ENCODE measurements around the gene BTRC.
"Not testable (repeated sequence)": the region's sequence is repeated elsewhere in the genome, so short reads cannot be mapped to it uniquely, and the experiment has no call there.

BTRC gene

DNA sequence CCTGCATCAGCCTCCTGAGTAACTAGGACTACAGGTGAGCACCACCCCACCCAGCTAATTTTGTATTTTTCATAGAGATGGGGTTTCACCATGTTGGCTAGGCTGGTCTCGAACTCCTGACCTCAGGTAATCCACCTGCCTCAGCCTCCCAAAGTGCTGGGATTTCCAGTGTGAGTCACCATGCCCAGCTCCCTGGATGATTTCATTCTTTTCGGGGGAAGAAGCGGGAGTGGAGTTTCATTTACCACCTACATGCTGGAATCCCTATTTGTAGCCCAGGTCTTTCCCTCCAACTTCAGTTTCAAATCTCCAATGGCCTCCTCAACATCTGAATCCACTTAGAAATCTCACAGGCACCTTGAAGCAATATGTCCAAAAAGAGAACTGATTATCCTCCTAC lies 2.9 kb upstream of the BTRC start:
- no peak for DNase-seq

DNA sequence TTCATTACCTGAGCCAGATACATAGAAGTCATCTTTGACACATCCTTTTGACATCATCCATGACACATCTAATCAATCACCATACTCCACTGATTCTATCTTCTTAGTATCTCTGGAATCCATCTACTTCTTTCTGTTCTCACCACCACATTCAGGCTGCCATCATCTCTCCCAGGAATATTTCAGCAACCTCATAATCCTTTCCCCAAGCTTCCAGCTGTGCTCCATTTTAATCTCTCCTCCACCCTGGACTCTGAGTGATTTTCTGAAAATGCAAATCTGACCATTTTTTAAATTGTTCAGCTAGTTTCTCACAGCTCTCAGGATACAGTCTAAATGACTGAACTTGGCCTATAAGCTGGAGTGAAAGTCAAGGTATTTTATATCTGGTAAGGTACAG lies 2.5 kb upstream of the BTRC start:
- DNase-seq = no peak

DNA sequence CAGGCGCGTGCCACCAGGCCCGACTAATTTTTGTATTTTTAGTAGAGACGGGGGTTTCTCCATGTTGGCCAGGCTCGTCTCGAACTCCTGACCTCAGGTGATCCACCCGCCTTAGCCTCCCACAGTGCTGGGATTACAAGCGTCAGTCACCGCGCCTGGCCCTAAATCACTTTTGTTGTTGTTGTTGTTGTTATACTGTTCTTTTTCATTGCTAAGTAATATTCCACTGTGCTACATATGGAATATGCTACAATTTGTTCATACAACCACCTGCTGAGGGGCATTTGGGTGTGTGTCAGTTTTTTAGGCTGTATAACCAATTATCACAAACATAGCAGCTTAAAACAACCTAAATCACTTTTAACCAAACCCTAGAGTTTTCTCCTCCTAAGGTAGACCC lies 1.1 kb upstream of the BTRC start:
- DNase-seq = not testable (repeated sequence)

DNA sequence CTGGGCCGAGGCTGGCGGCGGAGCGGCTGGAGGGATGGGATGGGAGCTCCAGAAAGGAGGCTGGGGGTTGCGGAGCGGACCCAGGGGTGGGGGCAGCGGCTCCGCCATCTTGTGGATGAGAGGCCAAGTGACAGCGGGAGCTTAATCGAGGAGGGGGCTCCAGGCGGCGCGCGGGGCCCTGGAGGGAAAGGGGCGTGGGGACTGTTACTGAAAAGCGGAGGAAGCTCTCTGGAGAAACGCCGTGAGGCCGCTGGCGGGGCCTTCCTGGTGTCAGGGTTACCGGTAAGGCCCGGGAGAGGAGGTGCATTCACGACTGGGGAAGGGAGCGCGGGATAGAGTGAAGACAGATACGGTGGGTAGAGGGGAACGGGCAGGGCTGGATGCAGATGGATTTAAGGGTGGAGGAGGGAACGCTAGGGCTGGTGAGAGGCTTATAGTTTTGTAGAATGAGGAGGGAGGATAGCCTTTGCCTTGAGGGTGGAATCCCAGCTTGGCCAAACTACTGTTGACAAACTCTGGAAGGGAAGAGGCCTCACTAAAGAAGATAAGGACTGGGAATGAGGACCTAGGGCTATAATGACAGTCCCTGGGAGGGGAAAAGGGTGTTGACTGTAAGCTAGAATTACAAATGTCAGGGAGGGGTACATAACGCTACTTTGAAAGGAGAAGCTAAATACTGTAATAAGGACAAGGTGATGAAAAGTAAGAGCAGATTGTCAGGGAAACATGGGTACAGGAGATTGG lies 535 bp downstream of the BTRC start:
- no peak for DNase-seq

DNA sequence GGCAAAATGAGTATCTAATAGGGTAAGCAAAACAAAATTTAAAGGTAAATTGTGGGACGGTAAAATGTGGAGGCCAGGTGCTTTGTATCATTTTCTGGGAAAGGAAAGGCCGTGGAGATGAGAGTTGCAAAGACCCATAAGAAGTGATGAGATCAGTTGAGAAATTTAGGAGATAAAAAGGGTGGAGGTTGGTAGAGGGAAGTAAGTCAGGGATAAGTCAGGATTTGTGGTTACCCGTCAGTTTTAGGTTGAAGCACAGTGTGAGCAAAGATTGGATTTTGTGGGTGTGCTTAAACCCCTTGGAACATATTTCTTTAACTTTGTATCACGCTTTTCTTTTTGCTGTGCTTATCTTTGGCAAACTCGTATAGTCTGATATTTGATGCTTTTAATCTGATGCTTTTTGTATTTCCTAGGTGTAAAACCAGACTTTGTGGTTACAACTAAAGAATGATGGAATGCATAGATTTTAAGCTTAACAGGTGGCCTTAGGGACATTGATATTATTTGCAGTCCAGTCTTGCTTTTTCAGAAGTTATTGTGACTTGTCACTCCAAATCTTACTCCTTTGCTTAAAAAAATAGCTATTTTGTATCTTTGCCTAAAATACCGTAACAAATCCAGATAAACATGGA lies 1.2 kb downstream of the BTRC start:
- no peak for DNase-seq

DNA sequence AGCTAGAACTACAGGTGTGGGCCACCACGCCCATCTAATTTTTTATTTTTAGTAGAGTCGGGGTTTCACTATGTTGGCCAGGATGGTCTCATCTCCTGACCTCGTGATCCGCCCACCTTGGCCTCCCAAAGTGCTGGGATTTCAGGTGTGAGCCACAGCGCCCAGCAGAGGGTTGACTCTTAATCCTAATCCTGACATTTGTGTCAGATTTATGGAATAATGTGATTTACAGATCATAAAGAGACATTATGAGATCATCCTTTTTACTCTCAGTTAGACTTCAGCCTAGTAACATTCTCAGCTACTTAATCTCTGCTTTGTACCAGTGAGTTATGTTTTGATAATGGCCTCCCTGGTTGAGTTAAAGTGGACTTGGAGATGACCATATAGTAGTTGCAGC lies 2.2 kb downstream of the BTRC start:
- no peak for DNase-seq

DNA sequence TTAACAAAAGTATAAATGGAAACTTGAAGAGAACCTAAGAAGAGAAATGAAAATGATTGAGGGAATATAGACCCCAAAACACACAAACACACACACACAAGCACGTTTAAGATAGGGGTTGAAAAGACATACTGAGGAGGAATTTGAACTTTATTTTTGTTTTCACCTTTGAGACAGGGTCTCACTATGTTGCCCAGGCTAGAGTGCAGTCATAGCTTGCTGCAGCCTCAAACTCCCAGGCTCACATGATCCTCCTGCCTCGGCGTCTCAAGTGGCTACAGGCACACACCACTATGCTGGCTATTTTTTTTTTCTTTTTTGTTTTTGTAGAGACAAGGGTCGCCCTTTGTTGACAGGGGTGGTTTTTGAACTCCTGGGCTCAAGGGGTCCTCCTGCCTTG lies 4.0 kb downstream of the BTRC start:
- DNase-seq = no peak

DNA sequence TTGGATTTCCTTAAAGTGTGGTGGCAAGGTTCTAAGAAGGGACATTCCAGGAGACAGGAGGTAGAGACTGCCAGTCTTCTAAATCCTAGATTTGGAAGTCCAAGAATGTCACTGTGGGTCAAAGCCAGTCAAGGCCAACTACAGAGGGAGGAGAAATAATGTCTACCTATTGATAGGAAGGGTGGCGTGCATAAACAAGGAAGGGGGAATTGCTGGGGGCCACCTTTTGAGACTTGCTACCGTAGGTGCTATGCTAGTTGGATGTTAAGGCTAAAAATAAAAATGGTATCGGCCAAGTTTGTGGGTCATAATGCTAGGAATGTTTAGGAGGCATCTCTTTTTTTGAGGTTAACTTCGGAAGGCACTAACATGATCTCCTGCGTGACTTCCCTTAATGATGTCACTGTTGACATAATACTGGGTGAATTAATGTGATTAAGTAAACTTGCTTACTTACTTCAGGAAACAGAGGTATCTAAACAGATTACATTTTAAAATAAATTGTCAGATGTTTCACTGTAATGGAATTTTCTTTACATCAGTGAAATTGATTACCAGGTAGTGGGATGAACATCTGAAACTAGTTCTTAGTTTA lies 4.8 kb downstream of the BTRC start:
- no peak for DNase-seq

DNA sequence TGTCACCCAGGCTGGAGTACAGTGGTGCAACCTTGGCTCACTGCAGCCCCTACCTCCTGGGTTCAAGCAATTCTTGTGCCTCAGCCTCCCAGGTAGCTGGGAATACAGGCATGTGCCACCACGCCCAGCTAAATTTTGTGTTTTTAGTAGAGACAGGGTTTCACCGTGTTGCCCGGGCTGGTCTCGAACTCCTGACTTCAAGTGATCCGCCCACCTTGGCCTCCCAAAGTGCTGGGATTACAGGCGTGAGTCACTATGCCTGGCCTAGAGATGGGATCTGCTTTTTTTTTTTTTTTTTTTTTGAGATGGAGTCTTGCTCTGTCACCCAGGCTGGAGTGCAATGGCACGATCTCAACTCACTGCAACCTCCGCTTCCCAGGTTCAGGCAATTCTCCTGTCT lies 6.1 kb downstream of the BTRC start:
- DNase-seq = not testable (repeated sequence)

DNA sequence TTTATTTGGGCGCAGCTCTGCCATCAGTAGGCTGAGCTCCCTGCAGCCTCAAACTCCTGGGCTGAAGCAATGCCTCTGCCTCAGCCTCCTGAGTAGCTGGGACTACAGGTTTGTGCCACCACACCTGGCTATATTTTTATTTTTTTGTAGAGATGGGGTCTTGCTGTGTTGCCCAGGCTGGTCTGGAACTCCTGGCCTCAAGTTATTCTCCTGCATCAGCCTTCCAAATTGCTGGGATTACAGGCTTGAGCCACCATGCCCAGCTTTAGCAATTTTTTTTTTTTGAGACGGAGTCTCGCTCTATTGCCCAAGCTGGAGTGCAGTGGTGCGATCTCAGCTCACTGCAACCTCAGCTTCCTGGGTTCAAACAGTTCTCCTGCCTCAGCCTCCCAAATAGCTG lies 6.9 kb downstream of the BTRC start:
- not testable (repeated sequence) for DNase-seq

DNA sequence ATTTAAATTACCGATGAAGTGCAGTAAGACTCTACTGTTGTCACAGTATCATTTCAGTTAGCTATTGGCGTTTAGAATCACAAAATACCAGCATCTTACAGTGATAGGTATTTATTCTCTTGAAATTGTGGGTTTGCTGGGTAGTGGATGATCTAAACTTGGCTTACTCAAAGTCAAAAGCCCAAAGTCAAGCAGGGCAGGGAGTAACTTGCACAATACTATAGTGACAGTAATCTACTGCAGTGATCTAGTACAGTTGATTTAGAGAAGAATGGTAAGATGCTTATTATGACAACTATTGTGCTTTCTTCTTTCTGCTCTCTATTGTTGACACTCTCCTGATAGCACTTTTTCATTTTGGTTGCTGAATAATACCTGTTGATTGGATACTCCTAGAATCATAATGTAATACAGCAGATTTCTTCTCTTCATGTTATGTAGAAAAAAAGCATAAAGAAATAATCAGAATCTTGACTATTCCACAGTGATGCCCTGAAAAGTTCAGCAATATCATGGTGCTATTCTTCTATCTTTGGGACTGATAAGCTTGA lies 10.0 kb downstream of the BTRC start:
- no peak for DNase-seq

DNA sequence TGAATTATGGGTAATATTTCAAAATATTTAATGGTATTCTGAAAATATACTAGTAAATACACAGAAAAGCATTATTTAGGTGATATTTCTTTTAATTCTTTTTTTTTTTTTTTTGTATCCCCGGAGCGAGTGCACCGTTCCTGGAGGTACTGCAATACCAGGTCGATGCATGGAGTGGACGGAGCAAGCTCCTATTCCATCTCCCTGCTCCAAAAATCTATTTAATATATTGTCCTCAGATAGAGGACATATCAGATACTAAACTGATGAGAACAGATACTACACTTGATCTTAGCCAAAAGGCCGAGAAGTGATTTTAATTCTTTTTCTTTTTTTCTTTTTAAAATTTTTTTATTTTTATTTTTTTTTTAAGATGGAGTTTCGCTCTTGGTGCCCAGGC lies 10.8 kb downstream of the BTRC start:
- DNase-seq = no peak

DNA sequence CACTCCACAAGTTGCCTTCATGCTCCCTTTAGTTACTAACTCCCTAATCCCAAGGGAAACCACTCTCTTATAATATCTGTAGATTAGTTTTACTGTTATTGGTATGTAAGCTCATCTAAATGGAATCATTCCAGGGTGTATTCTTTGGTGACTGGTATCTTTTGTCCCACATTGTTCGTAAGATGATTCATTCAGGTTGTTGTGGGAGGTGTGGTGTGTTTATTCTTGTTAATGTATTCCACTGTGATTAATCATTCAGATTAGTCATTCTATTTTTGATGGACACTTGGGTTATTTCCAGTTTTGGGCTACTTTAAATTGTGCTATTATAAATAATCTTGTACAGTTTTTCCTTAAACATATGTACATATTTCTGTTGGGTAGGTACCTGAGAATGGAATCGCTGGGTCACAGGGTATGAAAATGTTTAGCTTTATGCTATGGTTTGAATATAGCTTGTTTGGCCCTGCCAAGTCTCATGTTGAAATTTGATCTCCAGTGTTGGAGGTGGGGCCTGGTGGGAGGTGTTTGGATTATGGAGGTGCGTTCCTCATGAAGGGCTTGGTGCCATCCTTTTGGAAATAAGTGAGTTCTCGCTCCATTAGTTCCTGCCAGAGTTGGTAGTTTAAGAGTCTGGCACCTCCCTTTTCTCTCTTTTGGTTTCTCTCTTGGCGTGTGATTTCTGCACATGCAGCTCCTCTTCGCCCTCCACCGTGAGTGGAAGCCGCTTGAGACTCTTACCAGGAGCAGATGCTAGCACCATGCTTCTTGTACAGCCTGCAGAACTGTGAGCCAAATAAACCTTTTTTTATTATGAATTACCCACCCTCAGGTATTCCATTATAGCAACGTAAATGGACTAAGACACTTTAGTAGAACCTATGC lies 13.8 kb downstream of the BTRC start:
- DNase-seq = no peak

DNA sequence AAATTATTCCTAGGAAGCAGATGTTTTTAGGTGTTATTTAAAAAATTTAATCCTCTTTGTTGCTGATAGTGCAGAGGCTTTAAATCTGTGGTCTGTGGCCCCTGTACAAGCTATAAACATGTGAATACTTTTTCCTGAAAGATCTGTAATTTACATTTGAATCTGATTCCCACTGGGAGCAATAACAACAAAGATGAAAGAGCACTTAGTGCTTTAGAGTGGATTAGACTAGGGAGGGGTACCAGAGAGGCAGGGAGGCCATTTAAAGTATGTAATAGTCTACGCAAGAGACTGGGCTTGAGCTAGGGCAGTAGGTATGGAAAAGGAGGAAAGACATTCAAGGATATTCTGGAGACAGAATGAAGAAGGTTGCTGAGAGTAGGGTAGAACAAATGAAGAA lies 19.1 kb downstream of the BTRC start:
- DNase-seq = no peak

DNA sequence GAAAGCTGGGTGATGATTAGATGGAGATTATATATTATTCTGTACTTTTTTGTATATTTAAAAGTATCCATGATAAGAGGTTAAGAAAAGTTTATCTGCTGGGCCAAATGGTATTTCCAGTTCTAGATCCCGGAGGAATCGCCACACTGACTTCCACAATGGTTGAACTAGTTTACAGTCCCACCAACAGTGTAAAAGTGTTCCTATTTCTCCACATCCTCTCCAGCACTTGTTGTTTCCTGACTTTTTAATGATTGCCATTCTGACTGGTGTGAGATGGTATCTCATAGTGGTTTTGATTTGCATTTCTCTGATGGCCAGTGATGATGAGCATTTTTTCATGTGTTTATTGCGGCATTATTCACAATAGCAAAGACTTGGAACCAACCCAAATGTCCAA lies 20.0 kb downstream of the BTRC start:
- not testable (repeated sequence) for DNase-seq

DNA sequence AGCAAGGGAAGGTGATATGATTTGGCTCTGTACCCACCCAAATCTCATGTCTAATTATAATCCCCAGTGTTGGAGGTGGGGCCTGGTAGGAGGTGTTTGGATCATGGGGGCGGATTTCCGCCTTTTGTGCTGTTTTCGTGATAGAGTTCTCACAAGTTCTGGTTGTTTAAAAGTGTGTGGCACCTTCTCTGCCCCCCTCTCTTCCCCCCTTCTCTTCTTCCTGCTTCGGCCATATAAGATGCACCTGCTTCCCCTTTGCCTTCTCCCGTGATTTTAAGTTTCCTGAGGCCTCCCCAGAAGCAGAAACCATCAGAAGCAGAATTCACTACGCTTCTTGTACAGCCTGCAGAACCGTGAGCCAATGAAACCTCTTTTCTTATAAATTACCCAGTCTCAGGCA lies 21.1 kb downstream of the BTRC start:
- DNase-seq = no peak

DNA sequence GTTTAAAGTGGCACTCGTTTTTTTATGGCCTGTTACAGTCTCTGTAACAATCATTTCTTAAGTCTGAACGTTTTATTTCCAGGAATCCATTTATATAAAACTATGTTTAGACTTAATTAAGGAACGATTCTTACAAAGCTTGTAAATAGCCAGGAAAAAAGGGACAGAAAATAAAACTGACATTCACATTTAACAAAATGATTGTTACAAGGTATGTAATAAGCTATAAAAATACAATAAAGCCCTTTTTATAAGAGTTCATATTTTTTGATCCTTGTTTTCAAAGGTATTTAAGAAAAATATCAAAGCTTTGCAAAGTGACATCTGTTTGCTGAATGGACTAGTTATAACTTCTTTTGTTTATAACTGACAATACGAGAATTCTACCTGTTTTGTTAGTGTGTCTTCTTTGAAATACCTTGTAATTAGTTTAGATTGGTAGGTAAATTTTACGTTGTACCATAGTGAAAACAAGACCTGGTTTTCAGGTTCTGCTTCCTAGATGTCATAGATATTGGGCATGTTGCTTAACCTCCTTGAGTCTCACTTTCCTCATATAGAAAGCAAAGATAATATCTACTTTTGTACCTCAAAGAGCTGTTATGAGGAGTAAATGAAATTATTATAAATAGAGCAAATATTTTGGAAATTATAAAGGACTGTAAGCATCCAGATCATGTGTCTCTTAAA lies 25.8 kb downstream of the BTRC start:
- no peak for DNase-seq

DNA sequence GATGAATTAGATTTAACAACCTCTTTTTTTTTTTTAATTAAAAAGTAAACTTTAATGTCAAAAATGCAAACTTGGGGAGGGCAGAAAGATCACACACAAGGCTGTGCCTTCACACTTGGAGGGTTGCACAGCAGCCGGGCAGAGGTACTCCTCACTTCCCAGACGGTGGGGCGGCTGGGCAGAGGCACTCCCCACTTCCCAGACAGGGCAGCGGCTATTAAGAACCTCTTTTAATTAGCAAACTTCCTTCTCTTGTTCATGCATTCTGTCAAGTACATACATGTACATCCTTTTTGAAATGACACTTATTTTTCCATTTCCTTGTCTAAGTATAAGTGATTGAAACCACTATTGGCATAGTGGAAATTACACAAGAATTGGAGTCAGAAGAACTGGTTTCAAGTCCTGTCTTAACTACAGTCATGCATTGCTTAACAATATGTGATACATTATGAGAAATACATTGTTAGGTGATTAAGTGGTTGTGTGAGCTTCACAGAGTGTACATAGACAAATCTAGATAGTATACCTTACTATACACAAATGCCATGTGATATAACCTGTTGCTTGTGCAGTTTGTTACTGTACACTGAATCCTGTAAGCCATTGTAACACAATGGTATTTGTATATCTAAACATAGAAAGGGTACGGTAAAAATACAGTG lies 26.5 kb downstream of the BTRC start:
- DNase-seq = no peak

DNA sequence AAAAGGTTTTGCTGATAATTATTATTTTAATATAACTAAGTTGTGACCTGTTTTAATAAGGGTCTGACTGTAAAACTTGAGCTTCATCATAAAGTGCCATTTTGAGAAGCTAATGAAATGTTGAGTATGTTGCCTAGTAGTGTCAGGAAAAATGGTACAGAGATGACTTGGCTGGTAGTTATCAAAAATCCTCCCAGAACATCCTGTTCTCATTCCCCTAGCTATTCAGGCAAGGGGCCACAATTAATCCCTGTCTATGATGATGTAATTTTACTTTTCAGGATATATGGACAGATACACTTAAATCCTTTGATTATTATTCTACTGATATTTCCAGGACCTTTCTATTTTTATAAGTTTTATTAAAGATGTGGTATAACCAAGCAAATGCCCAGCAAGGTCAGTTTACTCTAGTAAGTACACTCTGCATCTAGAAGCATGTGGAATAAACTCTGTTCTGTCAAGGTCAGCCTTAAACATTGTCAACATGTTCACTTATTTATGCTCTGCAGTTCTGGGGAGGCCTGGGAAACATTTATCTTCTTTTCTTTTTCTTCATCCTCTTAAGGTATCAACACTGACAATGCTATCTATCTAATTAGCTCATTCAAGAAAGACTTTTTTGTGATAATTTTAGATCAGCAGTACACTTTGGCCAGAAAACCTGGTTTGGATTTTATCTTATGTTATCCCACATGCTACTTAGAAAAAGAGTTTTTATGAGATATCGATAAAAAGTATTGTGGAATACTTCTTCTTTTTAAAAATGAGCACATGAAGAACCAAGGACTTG lies 32.1 kb downstream of the BTRC start:
- no peak for DNase-seq

DNA sequence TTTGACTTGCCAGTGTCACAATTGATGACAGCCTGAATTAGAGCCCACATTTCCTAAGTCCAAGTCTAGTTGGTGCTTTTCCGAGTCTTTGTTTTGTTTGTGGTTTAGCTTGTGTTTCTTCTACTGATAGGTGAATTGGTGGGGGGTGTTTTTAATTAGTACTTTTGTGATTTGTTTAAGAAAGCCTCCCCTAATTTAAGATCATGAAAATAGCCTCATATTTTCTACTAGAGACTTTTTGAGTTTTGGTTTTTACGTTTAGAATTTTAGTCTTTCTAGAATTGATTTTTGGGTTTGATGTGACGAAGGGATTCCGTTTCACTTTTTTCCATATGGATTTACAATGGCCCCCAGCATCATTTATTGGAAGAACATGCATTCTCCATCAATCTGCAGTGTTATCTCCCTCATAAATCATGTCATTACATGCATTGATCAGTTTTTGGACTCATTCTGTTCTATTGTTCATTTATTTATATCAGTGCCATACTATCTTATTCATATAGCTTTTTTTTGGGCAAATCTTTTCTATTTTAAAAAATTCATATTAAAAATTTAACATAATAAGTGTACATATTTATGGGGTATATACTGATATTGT lies 32.8 kb downstream of the BTRC start:
- DNase-seq = no peak
